COLO668 (cell line): Measurements from ENCODE around the gene ERMN.
"Not testable (repeated sequence)": the region's sequence is repeated elsewhere in the genome, so short reads cannot be mapped to it uniquely, and the experiment has no call there.

Experiments
- DNase-seq: peaks from one replicate; lab custom pipeline; 2025; ENCODE audit not compliant: unreplicated experiment; lab: John Stamatoyannopoulos, UW

The ERMN gene

GRCh38 chr2:157301307-157301706 lies 24.3 kb downstream of the ERMN start:
- DNase-seq: no peak

GRCh38 chr2:157296958-157297357 lies 28.7 kb downstream of the ERMN start:
- no peak for DNase-seq

- no peak for DNase-seq
Observed at GRCh38 chr2:157296490-157296889, 29.1 kb downstream of the ERMN start.

- no peak for DNase-seq
Observed at GRCh38 chr2:157292853-157293252, 32.8 kb downstream of the ERMN start.

- DNase-seq: no peak
Observed at GRCh38 chr2:157291018-157291417, 34.6 kb downstream of the ERMN start.

- DNase-seq: no peak
Observed at GRCh38 chr2:157290525-157290924, 35.1 kb downstream of the ERMN start.

GRCh38 chr2:157287160-157287559 lies 38.5 kb downstream of the ERMN start:
- no peak for DNase-seq

GRCh38 chr2:157283468-157283867 lies 42.2 kb downstream of the ERMN start:
- no peak for DNase-seq

- DNase-seq: no peak
Observed at GRCh38 chr2:157281316-157281715, 44.3 kb downstream of the ERMN start.

GRCh38 chr2:157279311-157279710 lies 46.3 kb downstream of the ERMN start:
- not testable (repeated sequence) for DNase-seq

GRCh38 chr2:157271590-157272203 lies 53.9 kb downstream of the ERMN start:
- no peak for DNase-seq

GRCh38 chr2:157269922-157270321 lies 55.7 kb downstream of the ERMN start:
- DNase-seq: no peak

- no peak for DNase-seq
Observed at GRCh38 chr2:157269060-157269459, 56.6 kb downstream of the ERMN start.
